Right lobe of liver (tissue), 6 donors: ENCODE measurements around the gene RMDN3. TPM values are rescaled to one million over a fixed set of nuclear protein-coding genes. Genes with fewer than 3 reads are reported as not detected.
A peak's percentile ranks its signal among the peaks of the same experiment; 100 is the strongest.

ENCODE experiments used
- ATAC-seq, 4 donors: fragments of 200-7000 bp; cut with Tn5 transposase; one replicate each; pipeline ENCODE4 v1.9.1; 2020; ENCODE audit warnings: mild to moderate bottlenecking in 4 of 4, moderate library complexity in 4 of 4
- DNase-seq, 3 donors: peaks; one replicate each; pipeline ENCODE4 v3.0.0-alpha.2; 2020
- H3K27ac ChIP-seq, 3 donors: fragments of 200-600 bp; one replicate each; pipeline ENCODE4 v1.8.0; 2022
- H3K27me3 ChIP-seq, 2 donors: fragments of 200-600 bp; one replicate each; pipeline ENCODE4 v1.8.0; 2022
- H3K36me3 ChIP-seq, 4 donors: fragments of 200-600 bp; sonication (generic) in 1 of 4; one replicate each; pipeline versions ENCODE4 v1.5.1 to v1.8.0; 2017 to 2022; ENCODE audit warnings: control low read depth in 1 of 4
- H3K4me1 ChIP-seq, 4 donors: fragments of 200-600 bp; sonication (generic) in 1 of 4; one replicate each; pipeline versions ENCODE4 v1.5.1 to v1.8.0; 2017 to 2022; ENCODE audit warnings: control low read depth in 1 of 4
- H3K4me3 ChIP-seq, 3 donors: fragments of 200-600 bp; one replicate each; pipeline ENCODE4 v1.8.0; 2022
- H3K9me3 ChIP-seq, 4 donors: fragments of 200-600 bp; sonication (generic) in 1 of 4; one replicate each; pipeline versions ENCODE4 v1.5.1 to v1.8.0; 2017 to 2022; ENCODE audit warnings: control low read depth in 1 of 4
- CTCF ChIP-seq, 4 donors: fragments of 200-600 bp in 3 of 4; fragments of 450-650 bp in 1 of 4; IDR thresholded peaks; one replicate each; pipeline versions ENCODE4 v1.5.1 to v1.8.0; 2016 to 2022; ENCODE audit warnings: antibody characterized with exemption in 4 of 4, mild to moderate bottlenecking in 2 of 4
- POLR2A ChIP-seq: fragments of 450-650 bp; IDR thresholded peaks from one replicate; pipeline ENCODE4 v1.6.1; 2017; ENCODE audit warnings: antibody characterized with exemption, mild to moderate bottlenecking
- WGBS: methylation state at CpG from one replicate; pipeline ENCODE4 v1.1.6; 2018; ENCODE audit warnings: low coverage, low lambda C conversion rate; ENCODE audit not compliant: insufficient coverage; ENCODE audit errors: missing lambda C conversion rate; 5-methylcytosine and 5-hydroxymethylcytosine counted together
- intact Hi-C, 2 donors: fragments of 100-400 bp; cut with DNase I; formaldehyde crosslinking; loops; one replicate each; pipeline versions ENCODE4 v1.11.2 to v1.14.1; 2022
- total RNA-seq, 6 experiments: library from RNA; depleted of rRNA in 2 of 6; stranded (reverse); fragments of >200 nt in 2 of 6; fragmentation: NEBNext Ultra II Directional in 3 of 6; extraction: Animal tissue kit (Norgen Biotek cat#: 25700) in 3 of 6; gene quantifications; one replicate each; pipeline versions ENCODE4 v1.1.0 to v1.2.4, GENCODE V29; 2016 to 2023
- donor health status: DM: no; HTN: yes; CAD: no.
- donor health status: DM: no; HTN: no; CAD: no.
- donor health status: DM: no; HTN: no; CAD: no.
- donor health status: DM: no; HTN: yes; CAD: no.
- donor health status: DM: no; HTN: yes; CAD: no.

RMDN3 gene
- total RNA-seq, 6 experiments from 2014 or later, result 25.3 to 38.5 (median 29.5) TPM

GRCh38 chr15:40790718-40791117, 35.7 kb upstream of the RMDN3 start:
- no peak for TF ChIP-seq CTCF (IDR thresholded peaks at IDR 0.05)
- no peak for TF ChIP-seq POLR2A
- Histone ChIP-seq H3K27ac (no peak overlapping the region), H3K4me1 (peaks cover 0 to 32% (median 20%) of the 10 kb centered on the region in 4 donors), H3K27me3 (no peaks in the 10 kb centered on the region), H3K9me3 (no peaks in the 10 kb centered on the region), H3K4me3 (no peak overlapping the region), H3K36me3 (no peaks in the 10 kb centered on the region)
- DNase-seq (no peak), ATAC-seq (no peak)
- WGBS, result 61% methylated on average over 3 of the region's 3 CpGs
- intact Hi-C loops, result no loop called here

- no peaks in the 10 kb centered on the region for H3K9me3 ChIP-seq
- H3K4me3 ChIP-seq, result no peak overlapping the region
- H3K36me3 ChIP-seq, result no peaks in the 10 kb centered on the region
- peak in 1 of 3 donors; percentile 20 for DNase-seq
- intact Hi-C loops, result no loop called here
- no peaks in the 10 kb centered on the region for H3K27me3 ChIP-seq
- peaks cover 0 to 37% (median 23%) of the 10 kb centered on the region in 4 donors for H3K4me1 ChIP-seq
- no peak for ATAC-seq
- WGBS, result 82% methylated on average over 4 of the region's 8 CpGs
- TF ChIP-seq POLR2A (no peak), CTCF (IDR thresholded peaks at IDR 0.05) (no peak)
- no peak overlapping the region for H3K27ac ChIP-seq
These were observed 34.9 kb upstream of the RMDN3 start for GRCh38 chr15:40789999-40790398.

GRCh38 chr15:40789119-40789518, 34.1 kb upstream of the RMDN3 start:
- H3K4me1 ChIP-seq, result peaks cover 0 to 33% (median 17%) of the 10 kb centered on the region in 4 donors
- ATAC-seq (no peak), DNase-seq (no peak)
- H3K27ac ChIP-seq, result no peak overlapping the region
- 69% methylated on average over 3 of the region's 5 CpGs for WGBS
- no peak overlapping the region for H3K4me3 ChIP-seq
- TF ChIP-seq POLR2A (no peak), CTCF (IDR thresholded peaks at IDR 0.05) (no peak)
- intact Hi-C loops, result no loop called here
- H3K9me3 ChIP-seq, result no peaks in the 10 kb centered on the region
- H3K27me3 ChIP-seq, result no peaks in the 10 kb centered on the region
- H3K36me3 ChIP-seq, result no peaks in the 10 kb centered on the region

- TF ChIP-seq POLR2A (no peak), CTCF (IDR thresholded peaks at IDR 0.05) (no peak)
- no CpG with 5 or more reads among the region's 6 CpGs for WGBS
- H3K36me3 ChIP-seq, result no peaks in the 10 kb centered on the region
- H3K4me3 ChIP-seq, result no peak overlapping the region
- DNase-seq (peak in 1 of 3 donors; percentile 34), ATAC-seq (no peak)
- no peaks in the 10 kb centered on the region for H3K27me3 ChIP-seq
- no peak overlapping the region for H3K27ac ChIP-seq
- intact Hi-C loops, result no loop called here
- H3K9me3 ChIP-seq, result no peaks in the 10 kb centered on the region
- peaks cover 0 to 22% (median 11%) of the 10 kb centered on the region in 4 donors for H3K4me1 ChIP-seq
These were observed 32.9 kb upstream of the RMDN3 start for GRCh38 chr15:40787991-40788390.

GRCh38 chr15:40787344-40787841, 32.3 kb upstream of the RMDN3 start:
- 48% methylated on average over 2 of the region's 4 CpGs for WGBS
- no peaks in the 10 kb centered on the region for H3K36me3 ChIP-seq
- DNase-seq (peak in 1 of 3 donors; percentile 23), ATAC-seq (peak in 1 of 4 donors; percentile 21)
- TF ChIP-seq POLR2A (no peak), CTCF (IDR thresholded peaks at IDR 0.05) (no peak)
- H3K4me3 ChIP-seq, result no peak overlapping the region
- no peaks in the 10 kb centered on the region for H3K27me3 ChIP-seq
- peaks cover 0 to 22% (median 8%) of the 10 kb centered on the region in 4 donors for H3K4me1 ChIP-seq
- no peak overlapping the region for H3K27ac ChIP-seq
- intact Hi-C loops, result no loop called here
- H3K9me3 ChIP-seq, result no peaks in the 10 kb centered on the region
